Activated CD8-positive, alpha-beta memory T cell treated with anti-CD3 and anti-CD28 coated beads, Interleukin-2, amount 50 U/mL, for 1 hour (primary cell): ENCODE results near the gene LSP1.

ENCODE experiments used
- DNase-seq: peaks from one replicate; pipeline ENCODE4 v3.0.0-alpha.2; 2020; ENCODE audit errors: extremely low read depth

LSP1 gene

GRCh38 chr11:1917523-1918435 lies 64.9 kb downstream of the LSP1 start:
- DNase-seq, result no peak

GRCh38 chr11:1918436-1919315 lies 65.8 kb downstream of the LSP1 start:
- no peak for DNase-seq

- no peak for DNase-seq
Observed at GRCh38 chr11:1919391-1920127, 66.7 kb downstream of the LSP1 start, which contains the start of gene TNNT3. Gene TNNT3, plus strand, starts transcription at chr11:1919703. Its CDS starts 3,172 bp downstream, at chr11:1922875.

GRCh38 chr11:1920128-1920908 lies 67.4 kb downstream of the LSP1 start:
- no peak for DNase-seq

GRCh38 chr11:1920909-1921573 lies 68.2 kb downstream of the LSP1 start:
- DNase-seq, result no peak

- no peak for DNase-seq
Observed at GRCh38 chr11:1921574-1922141, 68.8 kb downstream of the LSP1 start.

- no peak for DNase-seq
Observed at GRCh38 chr11:1922481-1923081, 69.7 kb downstream of the LSP1 start.

- DNase-seq, result no peak
Observed at GRCh38 chr11:1923201-1923956, 70.5 kb downstream of the LSP1 start.

GRCh38 chr11:1924181-1924580 lies 71.3 kb downstream of the LSP1 start:
- DNase-seq, result no peak

- no peak for DNase-seq
Observed at GRCh38 chr11:1924646-1925372, 71.9 kb downstream of the LSP1 start.

- no peak for DNase-seq
Observed at GRCh38 chr11:1925373-1926155, 72.7 kb downstream of the LSP1 start.

GRCh38 chr11:1926156-1927025 lies 73.5 kb downstream of the LSP1 start:
- DNase-seq, result no peak

- no peak for DNase-seq
Observed at GRCh38 chr11:1927026-1927847, 74.4 kb downstream of the LSP1 start.

- DNase-seq, result no peak
Observed at GRCh38 chr11:1927848-1928469, 75.1 kb downstream of the LSP1 start.

GRCh38 chr11:1928470-1928890 lies 75.6 kb downstream of the LSP1 start:
- DNase-seq, result no peak
